ENCODE measurements around the gene ACRV1. TPM values are rescaled to one million over a fixed set of nuclear protein-coding genes. Genes with fewer than 3 reads are reported as not detected.

The ACRV1 gene
- total and polyA plus RNA-seq, 2 of the 13 experiments (the other 11 are each of a cell fraction or from before 2014, with no cell fraction given), result not detected

- Histone ChIP-seq H4K20me1 (ENCODE audit: insufficient read depth, low read length) (no peaks in the 10 kb centered on the region), H3K27me3 (ENCODE audit: control insufficient read depth in 1 of 2, insufficient read depth in 2 of 2, low read length in 2 of 2) (no peaks in the 10 kb centered on the region; a peak in 1 of 5 replicates), H3K9me3 (ENCODE audit: low read length) (no peaks in the 10 kb centered on the region), H3K4me1 (ENCODE audit: insufficient read depth, low read length) (peaks cover 9% of the 10 kb centered on the region), H2AFZ (ENCODE audit: low read length) (no peak overlapping the region), H3K79me2 (ENCODE audit: insufficient read depth, low read length) (peaks cover 7% of the 10 kb centered on the region), H3K4me2 (ENCODE audit: low read depth, low read length) (no peak overlapping the region), H3K36me3 (replicated peaks in 1 of 2; ENCODE audit: control insufficient read depth in 1 of 2, insufficient read depth in 2 of 2, low read length in 2 of 2) (peaks cover 14 to 45% of the 10 kb centered on the region in 2 experiments), H3K27ac (ENCODE audit: extremely low read length, insufficient read depth, low read length) (no peak overlapping the region), H3K4me3 (replicated peaks in 1 of 3; ENCODE audit: insufficient read depth in 1 of 3, low read depth in 2 of 3, low read length in 3 of 3) (no peak overlapping the region), H3K9ac (ENCODE audit: insufficient read depth, low read depth, low read length) (no peak overlapping the region)
- CTCF ChIA-PET (ENCODE audit: low intra/inter-chr PET ratio, low total read pairs), result no interaction called here
- TF ChIP-seq IRF9 (CRISPR knock-in tag; IDR thresholded peaks at IDR 0.05; ENCODE audit: borderline replicate concordance) (no peak), CEBPB (IDR thresholded peaks at IDR 0.05; ENCODE audit: borderline replicate concordance, low read depth, low read length) (peak; percentile 41; the same call in 1 of the 2 replicates), ZNF562 (CRISPR knock-in tag; IDR thresholded peaks at IDR 0.05; ENCODE audit: borderline replicate concordance) (no peak)
- in situ Hi-C loops (cut with HindIII; ENCODE audit: extremely low pct_ligation_motif_present, low pct_unique_long_range_greater_than_20kb), result no loop called here
- intact Hi-C loops (cut with micrococcal nuclease; ENCODE audit: unreplicated experiment), result no loop called here
- POLR2A ChIA-PET, result interaction anchor here (1.7 kb wide), 1 partner anchor 28 kb away, joined by 3 read pairs; no protein-coding TSS in a partner anchor
- WGBS (ENCODE audit: low lambda C conversion rate), result 97% methylated on average over 2 of the region's 2 CpGs
- BruUV-seq (replicated peaks), result no TSS peak
- ATAC-seq (no peak), FAIRE-seq (no peak), DNase-seq (ENCODE audit: low spot score) (no peak)
These were observed 58.7 kb downstream of the ACRV1 start for GRCh38 chr11:125621995-125622394.

Small RNAs within 50 kb of the gene (small RNA-seq; reads per million reads assigned to genes)
- 0.20 to 5.8 (median 0.65) reads per million in 3 experiments for gene RNU2-35P (ENCODE audit: insufficient read depth in 2 of 3, insufficient read length in 3 of 3, low read depth in 2 of 3, low replicate concordance in 1 of 3)

Other genes with a start within 250 kb of the ACRV1 start
- not detected in 2 replicates for gene FEZ1, start 184.6 kb downstream of the ACRV1 start, total RNA-seq (2016; rRNA removed; fragmentation: Illumina TruSeq; extraction: Trizol)
- gene FEZ1, start 184.6 kb downstream of the ACRV1 start, polyA plus RNA-seq (2011; rRNA removed), result not detected in 2 replicates
- 126 and 138 TPM in 2 replicates for gene EI24, start 111.4 kb downstream of the ACRV1 start, total RNA-seq (2016; rRNA removed; fragmentation: Illumina TruSeq; extraction: Trizol)
- 70.0 and 84.7 TPM in 2 replicates for gene EI24, start 111.4 kb downstream of the ACRV1 start, polyA plus RNA-seq (2011; rRNA removed)
- gene STT3A, start 88.0 kb downstream of the ACRV1 start, total RNA-seq (2016; rRNA removed; fragmentation: Illumina TruSeq; extraction: Trizol), result 141 and 229 TPM in 2 replicates
- gene STT3A, start 88.0 kb downstream of the ACRV1 start, polyA plus RNA-seq (2011; rRNA removed), result 314 and 319 TPM in 2 replicates
- 83.2 and 152 TPM in 2 replicates for gene CHEK1, start 55.7 kb downstream of the ACRV1 start, total RNA-seq (2016; rRNA removed; fragmentation: Illumina TruSeq; extraction: Trizol)
- gene CHEK1, start 55.7 kb downstream of the ACRV1 start, polyA plus RNA-seq (2011; rRNA removed), result 11.0 and 17.8 TPM in 2 replicates
- gene PATE1, start 65.4 kb upstream of the ACRV1 start, total RNA-seq (2016; rRNA removed; fragmentation: Illumina TruSeq; extraction: Trizol), result not detected in 2 replicates
- gene PATE1, start 65.4 kb upstream of the ACRV1 start, polyA plus RNA-seq (2011; rRNA removed), result not detected in 2 replicates
- not detected in 2 replicates for gene PATE2, start 98.0 kb upstream of the ACRV1 start, total RNA-seq (2016; rRNA removed; fragmentation: Illumina TruSeq; extraction: Trizol)
- gene PATE2, start 98.0 kb upstream of the ACRV1 start, polyA plus RNA-seq (2011; rRNA removed), result not detected in 2 replicates
- not detected in 2 replicates for gene PATE3, start 107.3 kb upstream of the ACRV1 start, total RNA-seq (2016; rRNA removed; fragmentation: Illumina TruSeq; extraction: Trizol)
- not detected in 2 replicates for gene PATE3, start 107.3 kb upstream of the ACRV1 start, polyA plus RNA-seq (2011; rRNA removed)
- gene PATE4, start 152.5 kb upstream of the ACRV1 start, total RNA-seq (2016; rRNA removed; fragmentation: Illumina TruSeq; extraction: Trizol), result not detected in 2 replicates
- gene PATE4, start 152.5 kb upstream of the ACRV1 start, polyA plus RNA-seq (2011; rRNA removed), result not detected in 2 replicates
- 3.8 and 5.6 TPM in 2 replicates for gene HYLS1, start 206.8 kb upstream of the ACRV1 start, total RNA-seq (2016; rRNA removed; fragmentation: Illumina TruSeq; extraction: Trizol)
- gene HYLS1, start 206.8 kb upstream of the ACRV1 start, polyA plus RNA-seq (2011; rRNA removed), result 1.1 and 1.3 TPM in 2 replicates
- 18.2 and 22.9 TPM in 2 replicates for gene PUS3, start 222.4 kb upstream of the ACRV1 start, total RNA-seq (2016; rRNA removed; fragmentation: Illumina TruSeq; extraction: Trizol)
- 4.7 and 6.0 TPM in 2 replicates for gene PUS3, start 222.4 kb upstream of the ACRV1 start, polyA plus RNA-seq (2011; rRNA removed)
- gene DDX25, start 223.7 kb upstream of the ACRV1 start, total RNA-seq (2016; rRNA removed; fragmentation: Illumina TruSeq; extraction: Trizol), result 0.11 and 0.29 TPM in 2 replicates
- 0.13 and 0.17 TPM in 2 replicates for gene DDX25, start 223.7 kb upstream of the ACRV1 start, polyA plus RNA-seq (2011; rRNA removed)

Measured in HepG2 (cell line).